ENCODE data around the gene SYCE3. TPM values are rescaled to one million over a fixed set of nuclear protein-coding genes. Genes with fewer than 3 reads are reported as not detected.

Gene SYCE3
- total and polyA plus RNA-seq, 2 experiments from 2014 or later, result not detected

DNA sequence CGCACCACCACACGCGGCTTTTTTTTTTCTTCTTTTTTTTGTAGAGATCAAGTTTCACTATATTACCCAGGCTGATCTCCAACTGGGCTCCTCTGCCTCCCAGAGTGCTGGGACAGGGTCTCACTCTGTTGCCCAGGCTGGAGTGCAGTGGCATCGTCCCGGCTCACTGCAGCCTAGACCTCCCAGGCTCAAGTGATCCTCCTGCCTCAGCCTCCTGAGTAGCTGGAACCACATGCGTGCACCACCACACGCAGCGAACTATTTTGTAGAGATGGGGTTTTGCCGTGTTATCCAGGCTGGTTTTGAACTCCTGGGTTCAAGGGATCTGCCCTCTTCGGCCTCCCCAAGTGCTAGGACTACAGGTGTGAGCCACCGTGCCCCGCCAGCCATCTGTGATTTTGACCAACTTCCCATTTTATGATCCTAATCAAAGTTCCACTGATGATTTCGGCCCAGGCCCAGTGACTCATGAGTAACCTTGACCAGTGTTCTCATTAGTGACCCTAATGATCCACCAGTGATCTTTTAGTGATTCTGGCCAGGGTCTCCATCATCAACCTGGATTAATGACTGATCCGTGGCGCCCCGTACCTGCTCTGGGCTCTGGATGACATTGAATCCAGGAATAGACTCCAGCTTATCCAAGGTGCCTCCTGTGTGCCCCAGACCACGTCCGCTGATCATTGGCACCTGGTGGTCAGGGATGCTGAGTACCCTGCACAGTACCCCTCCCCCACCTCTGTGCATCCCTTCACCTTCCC lies 34.6 kb downstream of the SYCE3 start:
- H3K27me3 Mint-ChIP-seq (ENCODE audit: insufficient read depth, low read depth, poor library complexity), result peaks cover 67% of the 10 kb centered on the region

More for the DNA sequence above, 34.6 kb downstream of the SYCE3 start:
- peaks cover 4% of the 10 kb centered on the region; the same call in 2 of the 3 replicates for H3K9me3 Mint-ChIP-seq
- no peak overlapping the region for H3K27ac ChIP-seq (ENCODE audit: low read depth)
- peak overlapping the region; percentile 19; the same call in 2 of the 3 replicates for H3K4me3 Mint-ChIP-seq
- no peaks in the 10 kb centered on the region; the same call in none of the 2 replicates for H4K20me1 ChIP-seq (replicated peaks; ENCODE audit: insufficient read depth)
- H3K36me3 ChIP-seq (ENCODE audit: insufficient read depth), result no peaks in the 10 kb centered on the region
- no peak for TF ChIP-seq STAT1 (IDR thresholded peaks at IDR 0.05; ENCODE audit: unreplicated experiment)
- no peak for TF ChIP-seq REST (IDR thresholded peaks at IDR 0.05; ENCODE audit: unreplicated experiment)
- TF ChIP-seq, protein P1, sequence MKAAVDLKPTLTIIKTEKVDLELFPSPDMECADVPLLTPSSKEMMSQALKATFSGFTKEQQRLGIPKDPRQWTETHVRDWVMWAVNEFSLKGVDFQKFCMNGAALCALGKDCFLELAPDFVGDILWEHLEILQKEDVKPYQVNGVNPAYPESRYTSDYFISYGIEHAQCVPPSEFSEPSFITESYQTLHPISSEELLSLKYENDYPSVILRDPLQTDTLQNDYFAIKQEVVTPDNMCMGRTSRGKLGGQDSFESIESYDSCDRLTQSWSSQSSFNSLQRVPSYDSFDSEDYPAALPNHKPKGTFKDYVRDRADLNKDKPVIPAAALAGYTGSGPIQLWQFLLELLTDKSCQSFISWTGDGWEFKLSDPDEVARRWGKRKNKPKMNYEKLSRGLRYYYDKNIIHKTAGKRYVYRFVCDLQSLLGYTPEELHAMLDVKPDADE (IDR thresholded peaks at IDR 0.05), result no peak
- peak; percentile 48 for TF ChIP-seq EZH2 (IDR thresholded peaks at IDR 0.05; ENCODE audit: low read depth, unreplicated experiment)
- no peak for TF ChIP-seq ZNF114 (CRISPR knock-in tag; IDR thresholded peaks at IDR 0.05)
- peaks cover 9% of the 10 kb centered on the region for H3K36me3 Mint-ChIP-seq (ENCODE audit: low read depth)
- H3K27ac Mint-ChIP-seq, result no peak overlapping the region
- no peaks in the 10 kb centered on the region for H3K9me2 ChIP-seq (ENCODE audit: insufficient read depth)
- no peaks in the 10 kb centered on the region for H3K79me2 ChIP-seq (replicated peaks; ENCODE audit: insufficient read depth)
- peak; percentile 27 for DNase-seq (ENCODE audit: low spot score)
- H2AFZ ChIP-seq, result no peak overlapping the region
- peaks cover 4% of the 10 kb centered on the region for H3F3A ChIP-seq (replicated peaks; ENCODE audit: low read depth)
- peaks cover 4% of the 10 kb centered on the region; the same call in 1 of the 2 replicates for H3K4me1 ChIP-seq (ENCODE audit: insufficient read depth)
- H3K4me2 ChIP-seq, result no peak overlapping the region
- H3K4me1 Mint-ChIP-seq, result peaks cover 13% of the 10 kb centered on the region
- no peak overlapping the region for H3K4me3 ChIP-seq
- ATAC-seq, result no peak
- H3K27me3 ChIP-seq (ENCODE audit: insufficient read depth), result peaks cover 66% of the 10 kb centered on the region

Measured in GM23338 (cell line).